Stimulated activated CD4-positive, alpha-beta T cell treated with anti-CD3 and anti-CD28 coated beads, Interleukin-1b, Interleukin-23, amount 100 ng/mL, for 48 hours (primary cell): ENCODE data around the gene PTGIS.

Experiments
- DNase-seq: peaks from one replicate; pipeline ENCODE4 v3.0.0-alpha.2; 2020

Gene PTGIS

DNA sequence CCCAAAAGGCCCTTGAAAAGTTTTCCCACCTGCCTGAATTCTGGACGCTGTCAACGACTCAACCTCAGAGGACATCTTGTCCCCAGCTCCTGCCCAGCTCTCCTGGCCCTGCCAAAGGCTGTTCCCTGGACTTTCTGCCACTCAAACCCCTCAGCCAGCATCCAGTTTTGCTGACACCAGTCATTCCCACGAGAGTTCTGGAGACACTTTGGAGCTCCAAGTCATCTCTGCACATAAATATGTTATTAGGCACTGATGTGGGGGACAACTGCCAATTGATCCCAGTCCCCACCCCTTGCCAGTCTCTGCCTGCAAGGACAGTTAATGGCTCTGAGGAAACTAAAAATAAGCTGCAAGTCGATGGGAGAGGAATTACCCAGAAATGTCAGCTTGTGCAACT, 46.6 kb downstream of the PTGIS start:
- DNase-seq = no peak

DNA sequence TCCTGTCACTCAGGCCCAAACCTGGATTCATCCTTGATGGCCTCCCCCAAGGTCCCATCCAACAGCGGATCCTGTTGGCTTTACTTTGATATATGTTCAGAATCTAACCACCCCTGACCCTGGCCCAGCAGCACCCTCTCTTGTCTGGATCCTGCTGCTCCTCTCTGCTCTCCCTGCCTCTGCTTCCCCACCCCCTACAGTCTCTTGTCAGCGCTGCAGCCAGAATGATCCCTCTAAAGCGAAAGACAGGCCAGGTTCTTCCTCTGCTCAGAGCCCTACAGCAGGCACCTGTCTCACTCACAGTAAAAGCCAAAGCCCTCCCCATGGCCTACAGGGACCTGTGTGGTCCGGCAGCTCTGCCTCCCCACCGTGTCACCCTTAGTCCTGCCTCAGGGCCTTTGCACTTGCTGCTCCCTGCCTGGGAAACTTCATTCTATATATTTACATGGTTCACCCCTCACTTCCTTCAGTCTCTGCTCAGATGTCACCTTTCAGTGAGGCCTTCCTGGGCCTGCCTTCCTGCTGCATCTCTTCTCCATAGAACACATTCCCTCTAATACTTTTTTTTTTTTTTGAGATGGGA, 48.1 kb downstream of the PTGIS start:
- no peak for DNase-seq

GRCh38 chr20:49519212-49519712, 48.7 kb downstream of the PTGIS start:
- no peak for DNase-seq

DNA sequence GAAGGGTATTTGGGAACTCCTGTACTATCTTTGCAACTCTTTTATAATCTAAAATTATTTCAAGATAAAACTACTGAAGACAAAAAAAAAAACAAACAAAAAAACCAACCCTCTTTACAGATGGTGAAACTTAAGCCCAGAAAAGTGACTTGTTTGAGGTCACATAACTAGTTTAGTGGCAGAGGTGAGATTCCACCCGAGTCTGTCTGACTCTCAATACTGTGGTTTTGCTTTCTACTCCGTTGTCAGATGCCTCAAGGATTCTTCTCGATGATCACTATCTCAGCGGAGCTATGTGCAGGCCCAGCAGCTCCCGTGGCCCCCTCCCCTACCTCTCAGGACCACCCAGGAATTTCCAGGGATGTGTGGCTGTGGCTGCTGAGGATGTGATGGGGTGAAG, 49.4 kb downstream of the PTGIS start:
- DNase-seq = no peak

- no peak for DNase-seq
These were observed 50.2 kb downstream of the PTGIS start for GRCh38 chr20:49517805-49518100.

- DNase-seq = no peak
These were observed 50.8 kb downstream of the PTGIS start for GRCh38 chr20:49516916-49517804.

DNA sequence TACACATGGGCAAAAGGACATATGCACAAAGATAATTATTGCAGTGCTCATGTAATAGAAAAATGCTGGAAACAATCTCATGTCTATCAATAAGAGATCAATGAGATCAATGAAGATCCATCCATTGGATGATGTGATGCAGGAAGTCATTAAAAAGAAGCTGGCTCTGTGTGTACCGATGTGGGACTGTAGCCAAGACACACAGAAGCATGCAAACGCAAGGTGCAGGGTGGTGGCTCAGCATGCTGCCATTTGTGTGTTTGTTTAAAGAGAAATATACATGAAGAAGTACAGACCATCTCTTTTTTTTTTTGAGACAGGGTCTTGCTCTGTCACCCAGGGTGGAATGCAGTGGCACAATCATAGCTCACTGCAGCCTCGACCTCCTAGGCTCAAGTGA, 52.4 kb downstream of the PTGIS start:
- DNase-seq = no peak

GRCh38 chr20:49513517-49513916, 54.4 kb downstream of the PTGIS start:
- DNase-seq = no peak

- no peak for DNase-seq
These were observed 54.9 kb downstream of the PTGIS start for GRCh38 chr20:49513009-49513408.

DNA sequence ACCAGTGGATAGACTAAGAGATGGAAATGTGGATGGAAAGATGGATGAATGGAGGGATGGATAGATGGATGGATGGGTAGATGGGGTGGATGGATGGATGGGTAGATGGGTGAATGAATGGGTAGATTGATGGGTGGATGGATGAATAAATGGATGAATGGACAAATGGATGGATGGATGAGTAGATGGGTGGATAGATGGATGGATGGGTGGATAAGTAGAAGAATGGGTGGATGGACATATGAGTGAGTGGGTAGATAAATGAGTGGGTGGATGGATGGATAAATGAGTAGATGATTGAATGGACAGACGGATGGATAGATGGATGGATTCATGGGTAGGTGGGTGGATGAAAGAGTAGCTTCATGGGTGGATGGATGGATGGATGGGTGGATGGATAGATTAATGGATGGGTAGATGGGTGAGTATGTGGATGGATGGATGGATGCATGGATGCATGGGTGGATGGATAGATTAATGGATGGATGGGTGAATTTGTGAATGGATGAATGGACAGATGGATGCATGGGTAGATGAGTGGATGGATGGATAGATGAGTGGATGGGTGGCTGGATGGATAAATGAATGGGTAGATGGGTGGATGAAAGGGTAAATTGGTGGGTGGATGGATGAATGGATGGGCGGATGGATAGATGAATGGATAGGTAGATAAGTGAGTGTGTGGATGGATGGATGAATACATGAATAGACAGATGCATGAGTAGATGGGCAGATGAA, 56.0 kb downstream of the PTGIS start:
- DNase-seq = no peak

- no peak for DNase-seq
These were observed 57.3 kb downstream of the PTGIS start for GRCh38 chr20:49510562-49511122.

- no peak for DNase-seq
These were observed 59.3 kb downstream of the PTGIS start for GRCh38 chr20:49508435-49509199.

DNA sequence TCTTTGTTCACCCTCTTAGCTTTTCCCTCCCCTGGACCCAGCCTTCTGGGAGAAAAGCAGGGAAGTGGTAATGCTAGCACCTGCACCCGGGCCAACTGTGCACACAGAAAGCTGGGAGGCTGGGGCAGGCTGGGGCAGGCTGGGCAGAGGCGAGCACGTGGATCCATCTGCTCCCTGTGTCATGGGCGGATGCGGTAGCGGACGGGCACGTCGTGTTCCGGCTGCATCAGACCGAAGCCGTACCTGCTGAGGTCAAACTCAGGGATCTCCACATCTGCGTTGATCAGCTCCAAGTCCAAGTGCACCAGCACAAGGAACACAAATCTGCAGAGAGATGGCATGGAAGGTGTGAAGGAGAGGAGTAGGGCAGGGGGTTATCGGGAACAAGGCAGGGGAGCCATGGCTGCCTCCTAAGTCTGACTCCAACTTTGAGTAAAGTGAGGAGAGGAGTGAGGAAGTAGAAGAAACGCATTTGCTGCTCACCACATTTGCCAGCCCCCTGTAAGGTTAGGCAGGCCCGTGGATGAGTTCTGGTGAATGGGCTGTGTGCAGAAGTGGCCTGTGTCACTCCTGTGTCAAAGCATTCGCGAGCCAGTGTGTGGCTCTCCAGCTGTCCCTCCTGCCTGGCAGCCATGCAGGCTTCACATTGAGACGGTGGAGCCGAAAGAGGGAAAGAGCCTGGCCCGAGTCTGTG, 60.0 kb downstream of the PTGIS start:
- no peak for DNase-seq

DNA sequence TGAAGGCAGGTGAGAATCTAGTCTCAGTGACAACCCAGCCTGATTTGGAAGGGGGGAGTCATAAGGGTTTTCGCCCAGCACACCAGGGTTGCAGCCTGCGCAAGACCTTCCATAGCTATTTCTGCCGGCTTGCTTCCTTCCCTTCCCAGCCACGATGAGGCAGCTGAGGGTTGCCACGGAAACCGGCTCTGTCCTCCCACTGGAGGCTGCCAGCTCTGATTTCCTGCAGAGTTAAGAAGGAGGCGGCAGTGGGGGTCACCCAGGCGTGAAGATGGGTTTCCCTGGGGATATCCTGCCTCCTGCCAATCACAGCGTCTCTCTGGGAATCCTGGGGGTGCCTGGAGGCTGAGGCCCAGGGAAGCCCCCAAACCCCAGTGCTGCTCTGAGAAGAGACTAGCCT, 62.4 kb downstream of the PTGIS start:
- DNase-seq = no peak

GRCh38 chr20:49503176-49503575, 64.8 kb downstream of the PTGIS start:
- no peak for DNase-seq

DNA sequence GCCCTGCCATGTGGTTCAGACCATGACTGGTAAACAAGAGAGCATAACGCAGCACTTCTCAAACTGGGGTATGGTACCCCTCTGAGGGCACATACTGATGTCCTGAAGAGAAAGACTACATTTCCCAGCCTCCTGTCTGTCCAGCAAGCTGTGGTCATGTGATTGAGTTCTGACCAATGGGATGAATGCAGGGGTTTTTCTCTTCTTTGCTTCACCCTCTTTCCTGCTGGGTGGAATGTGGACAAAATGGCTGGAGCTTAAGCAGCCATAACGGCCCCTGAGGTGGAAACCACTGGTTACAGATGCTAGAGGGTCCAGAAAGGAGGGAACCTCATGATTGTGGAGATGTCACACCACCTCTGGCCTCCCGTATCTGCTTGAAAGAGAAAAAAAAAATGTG, 66.0 kb downstream of the PTGIS start:
- DNase-seq = no peak

DNA sequence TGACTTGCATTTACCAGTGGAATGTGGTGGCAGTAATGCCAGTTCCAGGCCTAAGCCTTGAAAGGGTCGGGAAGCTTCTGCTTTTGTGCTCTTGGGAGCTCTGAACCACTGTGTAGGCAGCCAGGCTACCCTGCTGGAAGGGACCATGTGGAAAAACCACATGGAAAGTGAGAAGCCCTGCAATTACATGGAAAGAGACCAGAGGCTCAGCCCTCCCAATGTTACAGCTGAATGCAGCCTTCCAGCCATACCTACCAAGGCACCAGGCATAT, 70.6 kb downstream of the PTGIS start:
- no peak for DNase-seq

- no peak for DNase-seq
These were observed 71.2 kb downstream of the PTGIS start for GRCh38 chr20:49496553-49497397.

DNA sequence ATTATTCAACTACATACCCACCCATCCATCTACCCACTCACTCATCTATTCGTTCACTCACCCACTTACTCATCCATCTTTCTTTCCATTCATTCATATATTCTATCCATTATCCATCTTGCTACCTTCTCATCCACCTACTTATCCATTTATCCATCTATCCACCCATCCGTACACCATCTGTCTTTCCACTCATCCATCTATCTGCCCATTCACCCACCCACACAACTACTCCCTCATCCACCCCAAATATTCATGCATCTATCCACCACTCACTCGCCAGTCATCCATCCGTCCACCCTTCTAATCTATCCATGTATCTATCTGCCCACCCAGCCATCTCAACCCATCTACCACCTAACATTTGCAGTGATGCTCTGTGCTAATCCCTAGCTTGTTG, 71.9 kb downstream of the PTGIS start:
- DNase-seq = no peak

- no peak for DNase-seq
These were observed 77.2 kb downstream of the PTGIS start for GRCh38 chr20:49490689-49491088.

DNA sequence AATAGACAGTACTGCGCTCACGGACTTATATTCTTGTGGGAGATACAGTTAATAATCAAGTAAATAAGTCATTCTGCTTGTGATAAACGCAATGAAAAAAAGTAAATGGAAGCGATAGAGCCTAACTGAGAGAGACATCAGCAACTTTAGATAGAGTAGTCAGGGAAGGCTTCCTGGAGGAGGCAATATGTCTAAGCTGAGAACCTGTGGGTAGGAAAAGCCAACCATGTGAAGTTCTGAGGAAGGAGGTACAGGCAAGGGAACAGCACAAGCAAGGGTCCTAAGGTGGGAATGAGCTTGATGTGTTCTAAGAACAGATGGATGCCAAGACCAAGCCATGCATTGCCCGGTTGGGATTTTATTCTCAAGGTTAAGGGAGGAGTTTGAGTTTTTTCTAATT, 78.2 kb downstream of the PTGIS start:
- DNase-seq = no peak

- no peak for DNase-seq
These were observed 81.9 kb downstream of the PTGIS start for GRCh38 chr20:49486064-49486463.
